ENCODE data around the gene CWF19L1.
A peak's percentile ranks its signal among the peaks of the same experiment; 100 is the strongest.

Gene CWF19L1

DNA sequence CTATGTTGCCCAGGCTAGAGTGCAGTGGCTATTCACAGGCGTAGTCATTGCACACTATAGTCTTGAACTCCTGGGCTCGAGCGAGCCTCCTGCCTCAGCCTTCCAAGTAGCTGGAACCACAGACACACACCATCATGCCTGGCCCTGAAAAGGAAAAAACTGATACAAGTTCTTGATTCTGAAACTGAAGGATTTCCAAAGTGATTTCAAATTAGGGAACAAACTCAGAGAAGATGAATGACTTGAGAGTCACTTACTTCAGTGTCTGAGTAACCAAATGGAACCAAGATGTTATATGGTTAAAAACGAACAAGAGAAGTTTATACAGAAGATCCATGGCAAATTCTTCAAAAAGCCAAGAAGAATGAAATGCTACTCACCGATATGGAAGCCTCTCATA is 14.4 kb downstream of the CWF19L1 start:
- TF ChIP-seq CTCF (IDR thresholded peaks at IDR 0.05; ENCODE audit: low read depth, low read length) = no peak
- H3K4me3 ChIP-seq (replicated peaks in 1 of 2; ENCODE audit: low read depth in 2 of 2, low read length in 2 of 2) = no peak overlapping the region
- DNase-seq (ENCODE audit: low read depth in 2 of 2) = no peak

DNA sequence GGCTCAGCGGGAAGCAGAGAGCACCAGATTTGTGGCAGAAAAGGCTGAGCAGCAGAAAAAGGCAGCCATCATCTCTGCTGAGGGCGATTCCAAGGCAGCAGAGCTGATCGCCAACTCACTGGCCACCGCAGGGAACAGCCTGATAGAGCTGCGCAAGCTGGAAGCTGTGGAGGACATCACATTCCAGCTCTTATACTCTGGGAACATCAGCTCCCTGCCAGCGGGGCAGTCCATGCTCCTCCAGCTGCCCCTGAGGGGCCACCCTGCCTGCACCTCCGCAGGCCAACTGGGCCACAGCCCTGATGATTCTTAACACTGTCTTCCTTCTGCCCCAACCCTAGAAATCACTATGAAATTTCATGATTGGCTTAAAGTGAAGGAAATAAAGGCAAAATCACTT is 18.6 kb downstream of the CWF19L1 start:
- no peak overlapping the region for H3K4me3 ChIP-seq (replicated peaks in 1 of 2; ENCODE audit: low read depth in 2 of 2, low read length in 2 of 2)
- no peak for TF ChIP-seq CTCF (IDR thresholded peaks at IDR 0.05; ENCODE audit: low read depth, low read length)
- DNase-seq (ENCODE audit: low read depth in 2 of 2) = no peak

DNA sequence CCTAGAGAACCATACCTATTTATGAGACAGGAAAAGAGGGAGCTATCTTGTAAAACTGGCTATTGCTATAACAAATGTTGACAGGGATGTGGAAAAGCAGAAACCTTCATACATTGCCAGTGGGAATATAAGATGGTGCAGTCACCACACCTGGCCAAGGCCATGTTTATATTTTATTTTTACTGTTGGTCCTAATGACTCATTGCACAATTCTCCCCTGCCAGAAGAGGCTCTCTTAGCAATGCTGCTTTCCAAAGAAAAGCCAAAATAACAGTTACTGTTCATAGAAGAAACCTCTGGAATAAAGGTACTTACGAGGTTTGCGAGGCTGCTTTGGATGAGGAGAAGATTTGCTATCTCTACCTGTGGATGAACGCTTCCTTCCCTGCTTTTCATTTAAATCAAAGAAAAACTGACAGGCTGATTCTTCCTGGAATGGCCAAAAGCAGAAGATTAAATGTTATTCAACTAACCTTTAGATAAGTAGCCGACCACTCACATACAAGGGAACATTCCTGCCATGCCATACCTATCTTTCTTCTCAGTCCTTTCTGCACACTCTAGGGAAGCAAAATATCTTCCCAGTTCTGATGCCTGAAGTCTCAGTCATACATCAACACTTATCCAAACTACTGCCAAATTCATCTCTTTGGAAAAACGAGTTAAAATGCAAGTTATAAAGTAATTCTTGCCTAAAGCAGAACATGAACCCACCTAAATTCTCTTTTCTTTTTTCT is 21.8 kb downstream of the CWF19L1 start:
- peak in 1 of 2 donors; percentile 57 for DNase-seq (ENCODE audit: low read depth in 2 of 2)
- no peak for TF ChIP-seq CTCF (IDR thresholded peaks at IDR 0.05; ENCODE audit: low read depth, low read length)
- H3K4me3 ChIP-seq (replicated peaks in 1 of 2; ENCODE audit: low read depth in 2 of 2, low read length in 2 of 2) = no peak overlapping the region

DNA sequence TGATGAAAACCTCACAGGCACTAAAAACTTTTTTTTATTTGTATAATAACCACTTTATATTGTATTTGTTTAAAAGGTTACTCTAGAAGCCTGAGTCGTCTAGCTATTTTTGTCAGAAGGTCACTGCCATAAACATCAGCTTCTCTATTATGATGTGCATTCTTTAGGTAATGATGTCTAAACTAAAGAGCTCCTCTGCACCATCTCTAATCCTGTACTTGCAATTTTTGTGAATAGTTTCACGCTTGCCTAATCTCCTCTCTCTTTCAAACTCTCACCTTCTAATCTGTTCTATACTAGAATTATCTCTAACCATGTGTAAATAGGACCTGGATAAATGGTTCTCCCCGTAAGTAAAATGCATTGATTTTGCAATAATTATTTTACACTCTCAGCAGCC is 27.6 kb downstream of the CWF19L1 start:
- TF ChIP-seq CTCF (IDR thresholded peaks at IDR 0.05; ENCODE audit: low read depth, low read length) = no peak
- no peak for DNase-seq (ENCODE audit: low read depth in 2 of 2)
- H3K4me3 ChIP-seq (replicated peaks in 1 of 2; ENCODE audit: low read depth in 2 of 2, low read length in 2 of 2) = no peak overlapping the region

DNA sequence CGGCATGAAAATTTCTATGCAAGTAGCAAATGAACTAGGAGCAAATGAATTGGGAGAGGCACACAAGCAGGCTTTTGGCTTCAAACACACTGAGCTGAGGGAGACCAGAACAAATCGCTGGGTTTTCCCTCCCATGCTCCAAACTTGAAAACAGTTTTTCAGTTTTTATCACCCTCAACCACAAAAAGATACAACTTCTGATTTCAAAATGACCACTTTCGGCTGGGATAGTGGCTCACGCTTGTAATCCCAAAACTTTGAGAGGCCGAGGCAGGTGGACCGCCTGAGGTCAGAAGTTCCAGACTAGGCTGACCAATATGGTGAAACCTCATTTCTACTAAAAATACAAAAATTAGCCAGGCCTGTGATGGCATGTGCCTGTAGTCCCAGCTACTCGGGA is 29.0 kb downstream of the CWF19L1 start:
- no peak for TF ChIP-seq CTCF (IDR thresholded peaks at IDR 0.05; ENCODE audit: low read depth, low read length)
- DNase-seq (ENCODE audit: low read depth in 2 of 2) = no peak
- no peak overlapping the region for H3K4me3 ChIP-seq (replicated peaks in 1 of 2; ENCODE audit: low read depth in 2 of 2, low read length in 2 of 2)

DNA sequence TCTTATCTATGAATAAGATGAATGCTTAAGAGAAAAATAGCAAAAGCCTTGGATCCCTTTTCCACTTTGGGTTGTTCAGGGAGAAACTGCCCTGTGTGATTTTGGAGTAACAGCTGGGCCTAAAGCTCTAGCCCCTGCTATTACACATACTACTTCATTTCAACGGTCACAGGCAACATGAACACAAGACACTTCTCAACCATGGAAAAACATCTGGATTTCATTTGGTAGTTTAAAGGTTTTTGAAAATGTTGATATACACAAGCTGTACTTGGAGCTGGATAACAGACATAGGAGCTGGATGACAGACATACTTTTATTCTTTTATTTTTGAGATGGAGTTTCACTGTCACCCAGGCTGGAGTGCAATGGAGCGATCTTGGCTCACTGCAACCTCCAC is 35.3 kb downstream of the CWF19L1 start:
- no peak for DNase-seq (ENCODE audit: low read depth in 2 of 2)
- no peak for TF ChIP-seq CTCF (IDR thresholded peaks at IDR 0.05; ENCODE audit: low read depth, low read length)
- H3K4me3 ChIP-seq (replicated peaks in 1 of 2; ENCODE audit: low read depth in 2 of 2, low read length in 2 of 2) = no peak overlapping the region

Measured in cardiac fibroblast (primary cell).